GM12873 (cell line): ENCODE data around the gene PHB1.

Experiments
- CTCF ChIP-seq: IDR thresholded peaks from 2 replicates; pipeline ENCODE4 v1.5.1; 2012; ENCODE audit warnings: low read depth, mild to moderate bottlenecking, moderate library complexity, low read length, control low read depth; ENCODE audit not compliant: insufficient read depth; ENCODE audit errors: missing control alignments

Gene PHB1

GRCh38 chr17:49445591-49445990 lies 30.9 kb upstream of the PHB1 start:
- no peak for TF ChIP-seq CTCF

GRCh38 chr17:49444384-49444783 lies 29.7 kb upstream of the PHB1 start:
- no peak for TF ChIP-seq CTCF

GRCh38 chr17:49443862-49444261 lies 29.2 kb upstream of the PHB1 start:
- TF ChIP-seq CTCF: no peak

- no peak for TF ChIP-seq CTCF
These were observed 27.4 kb upstream of the PHB1 start for GRCh38 chr17:49442041-49442440.

- no peak for TF ChIP-seq CTCF
These were observed 26.9 kb upstream of the PHB1 start for GRCh38 chr17:49441578-49441977.

GRCh38 chr17:49440581-49440980 lies 25.9 kb upstream of the PHB1 start:
- TF ChIP-seq CTCF: no peak

GRCh38 chr17:49439673-49440571 lies 25.2 kb upstream of the PHB1 start:
- no peak for TF ChIP-seq CTCF
